A673 (cell line): ENCODE results near the gene UNC79. TPM values are rescaled to one million over a fixed set of nuclear protein-coding genes. Genes with fewer than 3 reads are reported as not detected.

Experiments
- BruUV-seq: library from RNA; stranded (reverse); fragments of 400-500 nt; replicated peaks from 2 replicates; lab custom pipeline; 2021; lab: Mats Ljungman, UMichigan
- CTCF ChIA-PET: fragments of 300-600 bp; sonication (Branson Sonifier 250); formaldehyde crosslinking; loops from one replicate; lab custom pipeline; 2022; ENCODE audit warnings: antibody characterized with exemption; lab: Charles Lee
- POLR2A ChIA-PET: fragments of 300-600 bp; sonication (Branson Sonifier 250); formaldehyde crosslinking; loops from one replicate; lab custom pipeline; 2022; ENCODE audit warnings: antibody characterized with exemption; ENCODE audit not compliant: low non-redundant PET; lab: Charles Lee
- DNase-seq: peaks from one replicate; pipeline ENCODE4 v3.0.0-alpha.2; 2015; ENCODE audit warnings: low spot score
- H3K27ac ChIP-seq: fragments of 200-600 bp; sonication (generic); 2 replicates; pipeline ENCODE4 v1.5.1; 2016; ENCODE audit warnings: mixed run types, low read depth, mild to moderate bottlenecking, mixed read lengths, antibody characterized with exemption, low read length; ENCODE audit not compliant: poor library complexity, severe bottlenecking
- H3K27me3 ChIP-seq: fragments of 200-600 bp; sonication (generic); replicated peaks from 2 replicates; pipeline ENCODE4 v1.6.1; 2017; ENCODE audit warnings: mixed run types, low read depth, mild to moderate bottlenecking, mixed read lengths, antibody characterized with exemption, low read length; ENCODE audit not compliant: insufficient read depth, poor library complexity
- H3K36me3 ChIP-seq: fragments of 200-600 bp; sonication (generic); 2 replicates; pipeline ENCODE4 v1.6.1; 2016; ENCODE audit warnings: mixed run types, mild to moderate bottlenecking, mixed read lengths, antibody characterized with exemption, low read length; ENCODE audit not compliant: insufficient read depth, poor library complexity, severe bottlenecking
- H3K4me1 ChIP-seq: fragments of 200-600 bp; sonication (generic); 2 replicates; pipeline ENCODE4 v1.6.1; 2017; ENCODE audit warnings: mixed run types, mild to moderate bottlenecking, mixed read lengths, antibody characterized with exemption, low read length; ENCODE audit not compliant: insufficient read depth, poor library complexity, severe bottlenecking
- H3K4me3 ChIP-seq: fragments of 200-600 bp; sonication (generic); 2 replicates; pipeline ENCODE4 v1.5.1; 2016; ENCODE audit warnings: low read depth, mixed run types, mild to moderate bottlenecking, mixed read lengths, low read length; ENCODE audit not compliant: poor library complexity, severe bottlenecking
- H3K9me3 ChIP-seq: fragments of 200-600 bp; sonication (generic); 2 replicates; pipeline ENCODE4 v1.6.1; 2016; ENCODE audit warnings: mixed run types, low read depth, mild to moderate bottlenecking, mixed read lengths, antibody characterized with exemption, low read length; ENCODE audit not compliant: poor library complexity, severe bottlenecking
- EZH2 ChIP-seq: fragments of 200-600 bp; sonication (generic); IDR thresholded peaks from 2 replicates; pipeline ENCODE4 v1.6.1; 2017; ENCODE audit warnings: borderline replicate concordance, low read depth, mild to moderate bottlenecking, mixed read lengths, antibody characterized with exemption, low read length; ENCODE audit not compliant: poor library complexity, severe bottlenecking
- intact Hi-C: fragments of 100-400 bp; cut with micrococcal nuclease; formaldehyde crosslinking; loops from one replicate; pipeline ENCODE4 v1.10.0; 2022; ENCODE audit not compliant: unreplicated experiment
- total RNA-seq: library from RNA; stranded (reverse); gene quantifications from 2 replicates; pipeline ENCODE4 v1.2.3, GENCODE V29; 2021
- TF ChIP-seq, protein P1 (sequence below): fragments of 300-800, 200-600 bp; sonication (generic); conservative IDR thresholded peaks from 2 replicates; pipeline ENCODE4 v1.5.1; 2017; ENCODE audit warnings: low read depth, mild to moderate bottlenecking, antibody characterized with exemption, low read length, moderate library complexity, mixed read lengths

Gene UNC79
- total RNA-seq, 1 experiment from 2014 or later, result 0.15 TPM

GRCh38 chr14:93757206-93757605 is 326.5 kb downstream of the UNC79 start:
- ChIA-PET CTCF (no interaction called here), POLR2A (no interaction called here)
- no peak for TF ChIP-seq EZH2
- TF ChIP-seq, protein P1, sequence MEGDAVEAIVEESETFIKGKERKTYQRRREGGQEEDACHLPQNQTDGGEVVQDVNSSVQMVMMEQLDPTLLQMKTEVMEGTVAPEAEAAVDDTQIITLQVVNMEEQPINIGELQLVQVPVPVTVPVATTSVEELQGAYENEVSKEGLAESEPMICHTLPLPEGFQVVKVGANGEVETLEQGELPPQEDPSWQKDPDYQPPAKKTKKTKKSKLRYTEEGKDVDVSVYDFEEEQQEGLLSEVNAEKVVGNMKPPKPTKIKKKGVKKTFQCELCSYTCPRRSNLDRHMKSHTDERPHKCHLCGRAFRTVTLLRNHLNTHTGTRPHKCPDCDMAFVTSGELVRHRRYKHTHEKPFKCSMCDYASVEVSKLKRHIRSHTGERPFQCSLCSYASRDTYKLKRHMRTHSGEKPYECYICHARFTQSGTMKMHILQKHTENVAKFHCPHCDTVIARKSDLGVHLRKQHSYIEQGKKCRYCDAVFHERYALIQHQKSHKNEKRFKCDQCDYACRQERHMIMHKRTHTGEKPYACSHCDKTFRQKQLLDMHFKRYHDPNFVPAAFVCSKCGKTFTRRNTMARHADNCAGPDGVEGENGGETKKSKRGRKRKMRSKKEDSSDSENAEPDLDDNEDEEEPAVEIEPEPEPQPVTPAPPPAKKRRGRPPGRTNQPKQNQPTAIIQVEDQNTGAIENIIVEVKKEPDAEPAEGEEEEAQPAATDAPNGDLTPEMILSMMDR, result no peak
- Histone ChIP-seq H3K36me3 (no peaks in the 10 kb centered on the region), H3K4me1 (no peaks in the 10 kb centered on the region), H3K9me3 (no peaks in the 10 kb centered on the region), H3K27ac (no peak overlapping the region), H3K27me3 (no peaks in the 10 kb centered on the region), H3K4me3 (no peak overlapping the region)
- DNase-seq, result no peak
- BruUV-seq, result no TSS peak
- intact Hi-C loops, result no loop called here

Other genes with a start within 250 kb of the UNC79 start
- 25.6 and 32.4 TPM in 2 replicates for gene MOAP1, start 246.0 kb upstream of the UNC79 start, total RNA-seq
- 26.7 and 26.8 TPM in 2 replicates for gene LYSET, start 245.6 kb upstream of the UNC79 start, total RNA-seq
- gene GON7, start 223.9 kb upstream of the UNC79 start, total RNA-seq, result 19.6 and 24.1 TPM in 2 replicates
- gene UBR7, start 223.7 kb upstream of the UNC79 start, total RNA-seq, result 64.0 and 73.1 TPM in 2 replicates
- 52.8 and 60.9 TPM in 2 replicates for gene BTBD7, start 97.9 kb upstream of the UNC79 start, total RNA-seq
- gene COX8C, start 83.8 kb upstream of the UNC79 start, total RNA-seq, result 0.66 TPM in 1 of 2 replicates, not detected in the other